ENCODE results near the gene ARL5A.

- TF ChIP-seq ADNP (tag; IDR thresholded peaks at IDR 0.05) (no peak), ZNF175 (CRISPR knock-in tag; IDR thresholded peaks at IDR 0.05; ENCODE audit: low read depth) (peak; percentile 66; the same call in 1 of the 2 replicates), ZNF354B (CRISPR knock-in tag; IDR thresholded peaks at IDR 0.05) (no peak), U2AF2 (optimal IDR thresholded peaks at IDR 0.05; ENCODE audit: low read depth, low read length) (no peak), ZNF217 (CRISPR knock-in tag; IDR thresholded peaks at IDR 0.05) (no peak)
Observed at GRCh38 chr2:151828890-151829324, 686 bp upstream of the ARL5A start.

Data from K562 (cell line).